Epithelial cell of proximal tubule (primary cell): ENCODE results near the gene RETREG1. TPM values are rescaled to one million over a fixed set of nuclear protein-coding genes. Genes with fewer than 3 reads are reported as not detected.
"Not testable (repeated sequence)": the region's sequence is repeated elsewhere in the genome, so short reads cannot be mapped to it uniquely, and the experiment has no call there.

Source experiments
- DNase-seq: peaks from one replicate; pipeline ENCODE4 v3.0.0-alpha.2; 2011; ENCODE audit warnings: low read depth
- H3K4me3 ChIP-seq: 2 replicates; pipeline ENCODE4 v1.5.1; 2011; ENCODE audit warnings: low read depth, mild to moderate bottlenecking, low read length
- total RNA-seq: library from RNA; depleted of rRNA; stranded (reverse); fragments of >200 nt; gene quantifications from 2 replicates; pipeline ENCODE4 v1.2.3, GENCODE V29; 2015
- TF ChIP-seq, protein P1 (sequence below): conservative IDR thresholded peaks from 2 replicates; pipeline ENCODE4 v1.5.1; 2012; ENCODE audit warnings: low read depth, mild to moderate bottlenecking, low read length

RETREG1 gene
- total RNA-seq, 1 donor from 2014 or later: 17.5 TPM

DNA sequence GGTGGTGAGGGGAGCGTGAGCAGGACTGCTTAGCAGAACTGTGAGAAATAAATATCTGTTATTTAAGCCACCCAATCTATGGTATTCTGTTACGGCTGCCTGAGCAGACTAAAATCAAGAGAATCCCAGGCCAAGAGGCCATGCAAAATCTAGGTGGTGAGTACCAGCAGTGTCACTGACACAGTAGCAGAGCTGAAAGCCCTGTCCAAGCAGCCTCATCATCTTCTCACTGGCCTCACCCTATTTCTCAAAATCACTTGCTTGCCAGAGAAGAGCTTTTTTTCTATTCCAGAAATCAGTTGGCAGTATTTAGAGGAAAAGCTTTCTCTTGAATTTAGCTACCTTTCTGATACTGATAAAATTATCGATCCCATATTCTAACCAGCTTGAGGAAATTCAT lies 68.0 kb downstream of the RETREG1 start:
- TF ChIP-seq, protein P1, sequence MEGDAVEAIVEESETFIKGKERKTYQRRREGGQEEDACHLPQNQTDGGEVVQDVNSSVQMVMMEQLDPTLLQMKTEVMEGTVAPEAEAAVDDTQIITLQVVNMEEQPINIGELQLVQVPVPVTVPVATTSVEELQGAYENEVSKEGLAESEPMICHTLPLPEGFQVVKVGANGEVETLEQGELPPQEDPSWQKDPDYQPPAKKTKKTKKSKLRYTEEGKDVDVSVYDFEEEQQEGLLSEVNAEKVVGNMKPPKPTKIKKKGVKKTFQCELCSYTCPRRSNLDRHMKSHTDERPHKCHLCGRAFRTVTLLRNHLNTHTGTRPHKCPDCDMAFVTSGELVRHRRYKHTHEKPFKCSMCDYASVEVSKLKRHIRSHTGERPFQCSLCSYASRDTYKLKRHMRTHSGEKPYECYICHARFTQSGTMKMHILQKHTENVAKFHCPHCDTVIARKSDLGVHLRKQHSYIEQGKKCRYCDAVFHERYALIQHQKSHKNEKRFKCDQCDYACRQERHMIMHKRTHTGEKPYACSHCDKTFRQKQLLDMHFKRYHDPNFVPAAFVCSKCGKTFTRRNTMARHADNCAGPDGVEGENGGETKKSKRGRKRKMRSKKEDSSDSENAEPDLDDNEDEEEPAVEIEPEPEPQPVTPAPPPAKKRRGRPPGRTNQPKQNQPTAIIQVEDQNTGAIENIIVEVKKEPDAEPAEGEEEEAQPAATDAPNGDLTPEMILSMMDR: no peak
- DNase-seq: no peak
- H3K4me3 ChIP-seq: no peak overlapping the region

DNA sequence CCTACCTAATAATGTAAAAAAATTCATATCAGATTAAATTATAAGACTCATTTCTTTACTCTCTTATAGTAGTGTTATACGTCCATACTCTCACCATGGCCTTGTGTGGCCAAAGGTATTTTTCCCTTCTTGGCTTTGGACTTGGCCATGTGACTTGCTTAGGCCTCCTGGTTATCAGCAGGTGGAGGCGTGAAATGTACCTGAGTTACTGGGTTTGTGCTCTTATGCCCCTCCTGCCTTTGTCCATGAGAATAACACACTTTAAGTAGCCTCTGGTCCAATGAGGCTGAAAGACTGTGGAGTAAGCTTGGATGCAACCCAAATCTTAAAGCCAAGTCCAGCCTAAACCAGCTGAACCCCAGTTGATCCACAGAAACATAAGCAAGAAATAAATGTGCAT lies 68.7 kb downstream of the RETREG1 start:
- TF ChIP-seq, protein P1: no peak
- H3K4me3 ChIP-seq: no peak overlapping the region
- no peak for DNase-seq

DNA sequence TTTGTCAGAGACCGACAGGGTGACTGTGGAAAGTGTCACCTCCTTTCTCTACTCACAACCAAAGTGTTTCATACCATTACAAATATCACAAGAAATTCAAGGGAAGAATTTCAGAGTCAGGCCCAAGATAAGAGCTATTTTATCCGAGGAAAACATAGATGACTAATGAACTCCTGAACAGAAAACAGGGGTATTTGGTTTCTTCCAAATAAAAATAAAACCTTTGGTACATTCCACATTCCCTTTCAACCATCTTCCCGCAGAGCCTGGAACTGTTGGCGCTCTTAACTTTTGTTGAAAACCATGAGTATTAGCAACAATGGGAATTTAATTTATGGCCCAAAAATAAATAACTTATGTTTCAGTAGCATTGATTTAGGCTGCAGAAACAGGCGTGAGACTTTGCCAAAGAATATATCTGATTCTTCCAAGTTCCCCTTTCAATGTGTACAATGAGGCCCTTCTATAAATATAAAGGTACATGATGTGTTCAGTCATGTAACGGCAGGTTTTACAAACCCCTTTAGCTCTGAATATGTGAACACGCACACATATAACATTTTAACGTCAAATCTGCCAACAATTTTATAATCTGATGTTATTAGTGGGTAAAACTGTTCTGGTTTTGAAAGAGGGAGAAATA lies 69.5 kb downstream of the RETREG1 start:
- H3K4me3 ChIP-seq: no peak overlapping the region
- DNase-seq: no peak
- TF ChIP-seq, protein P1: no peak

DNA sequence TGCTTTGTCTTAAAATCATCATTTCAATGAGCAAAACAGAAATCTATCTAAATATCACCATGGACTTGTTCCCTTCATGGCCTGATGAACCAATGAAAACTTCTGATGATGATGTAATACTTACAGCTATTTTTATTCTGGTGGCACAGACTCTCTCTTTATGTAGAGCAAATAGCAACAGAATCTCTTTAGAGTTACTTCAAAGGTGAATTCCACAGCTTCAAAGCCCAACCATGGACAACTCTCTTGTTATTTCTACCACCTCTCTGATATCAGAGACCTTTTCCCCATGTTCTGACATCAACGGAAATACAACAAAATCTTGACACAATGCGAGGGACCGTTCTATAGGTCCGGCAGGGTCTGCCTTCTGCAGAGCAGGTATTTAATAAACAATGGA lies 70.1 kb downstream of the RETREG1 start:
- TF ChIP-seq, protein P1: no peak
- no peak overlapping the region for H3K4me3 ChIP-seq
- no peak for DNase-seq

DNA sequence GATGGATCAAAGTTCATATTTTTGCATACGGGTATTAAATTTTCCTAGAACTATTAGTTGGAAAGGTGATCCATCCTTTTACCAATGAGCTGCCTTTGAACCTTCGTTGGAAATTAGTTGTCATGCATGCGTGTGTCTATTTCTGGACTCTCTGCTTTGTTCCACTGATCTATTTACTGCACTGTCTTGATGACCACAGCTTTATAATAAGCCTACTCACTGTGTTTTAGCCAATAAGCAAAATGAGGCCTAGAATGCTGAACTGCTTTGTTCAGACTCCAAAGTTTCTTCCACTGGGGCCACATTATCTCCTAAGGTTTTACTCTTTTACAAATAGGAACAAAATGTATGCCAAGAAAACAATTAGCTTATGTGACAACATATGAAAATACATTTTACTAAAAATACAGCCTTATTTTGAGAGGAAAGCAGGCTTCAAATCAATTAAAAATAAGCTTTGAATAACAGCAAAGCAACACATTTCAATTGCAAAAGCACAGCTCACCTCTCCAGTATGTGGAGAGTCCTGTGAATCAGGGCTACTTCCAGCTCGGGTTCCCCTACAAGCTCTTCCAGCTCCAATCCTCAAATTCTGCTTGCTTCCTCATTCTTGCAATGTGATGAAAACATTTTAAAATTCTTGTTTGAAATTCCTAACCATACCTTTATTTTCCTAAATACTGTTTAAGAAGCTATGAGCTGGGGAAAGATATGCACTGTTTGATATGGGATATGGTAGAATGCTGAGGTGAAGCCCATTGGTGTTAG lies 72.0 kb downstream of the RETREG1 start:
- no peak overlapping the region for H3K4me3 ChIP-seq
- TF ChIP-seq, protein P1: no peak
- DNase-seq: no peak

DNA sequence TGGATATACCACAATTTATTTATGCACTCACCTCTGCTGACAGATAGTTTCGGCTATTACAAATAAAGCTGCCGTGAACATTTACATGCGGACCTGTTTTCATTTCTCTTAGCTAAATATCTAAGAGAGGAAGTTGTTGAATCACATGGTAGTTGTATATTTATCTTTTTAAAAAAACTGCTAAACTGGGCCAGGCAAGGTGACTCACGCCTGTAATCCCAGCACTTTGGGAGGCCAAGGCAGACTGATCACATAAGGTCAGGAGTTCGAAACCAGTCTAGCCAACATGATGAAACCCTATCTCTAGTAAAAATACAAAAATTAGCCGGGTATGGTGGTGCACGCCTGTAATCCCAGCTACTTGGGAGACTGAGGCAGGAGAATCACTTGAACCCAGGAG lies 73.6 kb downstream of the RETREG1 start:
- not testable (repeated sequence) for H3K4me3 ChIP-seq, DNase-seq

DNA sequence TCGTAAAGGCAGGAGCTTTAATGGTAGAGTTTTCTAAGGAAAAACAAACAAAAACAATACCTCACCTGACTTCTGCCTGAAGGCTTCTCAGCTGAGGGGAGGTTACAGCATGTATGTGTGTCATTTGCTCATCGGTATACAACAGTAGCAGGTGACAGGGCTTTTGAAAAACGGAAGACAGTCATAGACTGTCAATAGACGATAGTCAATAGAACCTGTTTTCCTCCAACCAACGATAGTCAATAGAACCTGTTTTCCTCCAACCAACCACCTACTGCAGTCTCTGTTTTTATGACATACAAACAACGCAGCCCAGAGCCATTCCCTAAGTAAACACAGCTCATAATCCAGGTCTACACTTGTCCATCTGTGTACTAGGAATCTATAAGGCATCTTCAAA lies 74.6 kb downstream of the RETREG1 start:
- H3K4me3 ChIP-seq: no peak overlapping the region
- TF ChIP-seq, protein P1: no peak
- no peak for DNase-seq

DNA sequence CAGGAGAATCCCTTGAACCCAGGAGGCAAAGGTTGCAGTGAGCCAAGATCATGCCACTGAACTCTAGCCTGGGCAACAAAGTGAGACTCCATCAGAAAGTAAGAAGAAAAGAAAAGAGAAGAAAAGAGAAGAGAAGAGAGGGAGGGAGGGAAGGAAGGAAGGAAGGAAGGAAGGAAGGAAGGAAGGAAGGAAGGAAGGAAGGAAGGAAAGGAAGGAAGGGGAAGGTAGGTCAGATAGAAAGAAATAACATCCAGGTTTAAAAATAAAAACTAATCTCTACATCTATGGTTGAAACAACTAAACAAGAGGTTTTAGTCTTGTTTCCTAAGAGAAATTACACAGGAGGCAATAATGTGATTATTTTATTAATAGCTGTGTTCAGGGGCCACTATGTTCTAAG lies 75.2 kb downstream of the RETREG1 start:
- DNase-seq, H3K4me3 ChIP-seq: not testable (repeated sequence)
